Measurements from ENCODE around the gene ACP3.
"Not testable (repeated sequence)": the region's sequence is repeated elsewhere in the genome, so short reads cannot be mapped to it uniquely, and the experiment has no call there.

Gene ACP3, protein sequence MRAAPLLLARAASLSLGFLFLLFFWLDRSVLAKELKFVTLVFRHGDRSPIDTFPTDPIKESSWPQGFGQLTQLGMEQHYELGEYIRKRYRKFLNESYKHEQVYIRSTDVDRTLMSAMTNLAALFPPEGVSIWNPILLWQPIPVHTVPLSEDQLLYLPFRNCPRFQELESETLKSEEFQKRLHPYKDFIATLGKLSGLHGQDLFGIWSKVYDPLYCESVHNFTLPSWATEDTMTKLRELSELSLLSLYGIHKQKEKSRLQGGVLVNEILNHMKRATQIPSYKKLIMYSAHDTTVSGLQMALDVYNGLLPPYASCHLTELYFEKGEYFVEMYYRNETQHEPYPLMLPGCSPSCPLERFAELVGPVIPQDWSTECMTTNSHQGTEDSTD

GRCh38 chr3:132317229-132317948, at the start of gene ACP3:
Gene ACP3, plus strand, starts transcription at chr3:132317407. Its CDS starts 50 bp downstream, at chr3:132317457.
- DNase-seq: no peak

- no peak for DNase-seq
Measured at GRCh38 chr3:132268956-132269355, 48.3 kb upstream of the ACP3 start.

DNA sequence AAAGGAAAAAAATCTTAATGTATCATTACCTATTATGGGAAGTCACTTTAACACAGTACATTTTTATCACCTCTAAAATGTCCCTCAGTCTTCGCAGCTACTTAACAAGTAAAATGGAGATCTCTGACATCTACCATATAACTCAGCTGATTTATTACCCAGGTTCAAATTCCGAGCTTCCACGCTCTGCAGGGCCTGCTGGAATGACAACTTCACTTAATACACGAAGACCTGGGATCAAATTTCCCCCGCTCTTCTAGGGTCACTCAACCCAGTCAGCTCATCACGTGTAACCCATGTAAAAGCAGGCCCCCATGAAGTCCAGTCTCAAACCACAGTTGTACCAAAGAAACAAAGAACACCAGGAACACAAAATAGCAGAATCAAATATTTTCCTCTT, 44.2 kb upstream of the ACP3 start:
- DNase-seq: no peak

GRCh38 chr3:132276228-132276906, 40.8 kb upstream of the ACP3 start:
- DNase-seq: no peak

DNA sequence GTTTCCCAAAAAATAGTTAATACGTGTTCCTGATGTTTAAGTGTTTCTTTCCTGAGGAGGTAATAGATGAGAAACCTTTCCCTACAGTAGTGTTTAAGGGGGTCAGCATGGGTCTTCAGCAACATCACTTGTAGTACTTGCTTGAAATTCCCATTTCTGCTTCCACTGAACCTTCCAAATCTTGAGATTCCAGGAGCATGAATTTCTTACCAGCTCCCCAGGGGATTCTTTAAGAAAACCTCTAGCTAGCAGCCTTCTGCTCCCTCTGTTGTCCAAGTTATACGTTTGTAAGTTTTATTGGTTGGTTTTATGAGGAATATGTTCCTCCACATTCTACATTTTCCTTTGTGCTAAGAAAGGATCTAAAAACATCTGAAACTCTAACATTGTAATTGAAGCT, 38.2 kb upstream of the ACP3 start:
- DNase-seq: no peak

DNA sequence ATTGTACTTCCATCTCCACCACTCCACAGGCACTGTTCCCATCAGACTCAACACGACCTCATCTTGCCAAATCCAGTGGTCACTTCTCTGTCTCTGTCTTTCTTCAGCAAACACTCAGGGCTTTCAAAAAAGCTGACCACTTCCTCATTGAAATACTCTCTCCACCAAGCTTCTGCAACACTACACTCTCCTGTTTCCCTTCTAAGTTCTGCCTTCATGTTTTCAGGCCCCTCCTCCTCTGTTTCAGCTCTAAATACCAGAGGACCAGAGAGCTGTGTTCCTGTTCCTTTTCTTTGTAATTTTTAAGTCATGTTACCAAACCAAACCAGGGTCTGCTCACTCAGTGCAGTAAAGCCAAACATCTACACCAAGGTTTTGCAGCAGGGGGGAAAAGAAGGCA, 33.8 kb upstream of the ACP3 start:
- no peak for DNase-seq

- DNase-seq: no peak
Measured at GRCh38 chr3:132283916-132284405, 33.2 kb upstream of the ACP3 start.

DNA sequence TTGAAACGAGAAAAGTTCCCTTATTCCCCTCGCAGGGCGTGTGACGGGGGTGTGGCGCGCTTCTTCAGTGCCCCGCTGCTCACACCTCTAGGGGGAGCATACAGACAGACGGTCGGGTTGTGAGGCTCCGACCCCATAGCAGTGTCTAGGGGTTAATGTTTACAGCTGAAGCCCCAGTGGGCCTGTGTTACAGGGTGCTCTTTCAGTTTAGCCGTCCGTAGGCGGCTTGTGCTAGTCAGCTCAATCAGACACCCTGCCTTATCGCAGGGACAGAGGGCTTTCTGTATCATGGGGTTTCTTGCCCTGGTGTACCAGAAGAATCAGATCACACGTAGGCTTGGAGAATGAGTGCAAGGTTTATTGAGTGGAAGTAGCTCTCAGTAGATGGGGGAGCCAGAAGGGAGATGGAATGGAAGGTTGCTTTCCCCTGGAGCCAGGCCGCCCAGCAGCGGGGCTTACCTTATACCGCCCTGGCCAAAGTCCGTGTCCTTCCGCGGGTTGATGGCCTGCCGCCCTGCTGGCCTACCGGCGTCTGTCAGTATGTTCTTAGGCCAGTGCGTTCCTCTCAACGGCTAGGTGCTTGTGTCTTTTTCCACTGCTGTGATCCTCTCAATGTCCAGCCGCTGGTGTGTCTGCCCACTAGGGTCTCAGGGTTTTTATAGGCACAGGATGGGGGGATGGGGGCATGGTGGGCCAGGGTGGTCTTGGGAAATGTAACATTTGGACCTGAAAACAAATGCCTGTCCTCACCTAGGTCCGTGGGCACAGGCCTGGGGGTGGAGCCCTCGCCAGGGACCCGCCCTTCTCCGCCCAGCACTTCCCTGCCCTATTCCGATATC, 32.2 kb upstream of the ACP3 start:
- no peak for DNase-seq

- DNase-seq: no peak
Measured at GRCh38 chr3:132285620-132285945, 31.6 kb upstream of the ACP3 start.

DNA sequence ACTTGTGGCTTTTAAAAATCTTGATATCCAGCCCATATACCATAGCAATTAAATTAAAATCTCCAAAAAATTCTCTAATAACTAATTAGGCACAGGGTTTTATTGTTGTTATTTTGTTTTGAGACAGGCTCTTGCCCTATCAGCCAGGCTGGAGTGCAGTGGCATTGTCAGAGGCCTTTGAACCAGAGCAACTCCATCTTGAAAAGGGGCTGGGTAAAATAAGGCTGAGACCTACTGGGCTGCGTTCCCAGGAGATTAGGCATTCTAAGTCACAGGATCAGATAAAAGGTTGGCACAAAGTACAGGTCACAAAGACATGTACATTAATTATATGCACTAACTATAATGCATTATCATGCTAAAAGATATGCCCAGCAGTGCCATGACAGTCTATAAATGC, 31.2 kb upstream of the ACP3 start:
- DNase-seq: no peak

DNA sequence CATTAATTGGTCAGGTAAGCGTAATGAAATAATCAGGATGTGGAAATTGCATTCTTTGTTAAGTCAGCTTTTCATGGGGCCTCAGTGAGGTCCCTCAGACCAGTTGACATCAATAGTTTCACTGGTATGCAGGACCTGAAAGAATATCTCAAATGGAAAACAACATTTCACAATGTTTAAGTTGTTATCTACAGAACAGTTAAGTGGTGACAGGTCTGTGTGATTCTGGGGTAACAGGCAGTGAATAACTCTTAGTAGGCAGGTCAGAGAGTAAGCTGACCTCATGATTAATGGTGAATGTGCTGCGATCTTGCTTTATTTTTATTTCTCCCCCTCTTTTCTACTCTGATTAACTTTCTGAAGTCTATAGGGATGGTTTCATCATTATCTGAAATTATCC, 28.9 kb upstream of the ACP3 start:
- DNase-seq: no peak

DNA sequence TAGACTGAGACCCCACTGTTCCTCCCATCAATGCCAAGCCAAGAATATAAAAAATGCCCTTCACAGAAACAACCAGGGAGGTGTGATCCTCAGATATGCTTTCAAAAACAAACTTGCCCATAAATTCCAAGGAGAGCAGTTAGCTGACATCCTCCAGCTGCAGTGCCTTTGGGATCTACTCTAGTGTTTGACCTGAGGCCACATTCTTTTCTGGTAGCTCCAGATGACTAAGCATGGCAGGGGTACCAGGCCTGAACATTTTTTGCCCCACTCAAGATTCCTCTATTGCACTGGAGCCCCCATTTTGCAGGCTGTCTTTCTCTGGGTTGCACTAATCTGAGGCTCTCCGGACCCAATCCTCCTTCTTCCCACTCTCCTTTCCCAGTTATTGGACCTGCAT, 27.9 kb upstream of the ACP3 start:
- DNase-seq: no peak

DNA sequence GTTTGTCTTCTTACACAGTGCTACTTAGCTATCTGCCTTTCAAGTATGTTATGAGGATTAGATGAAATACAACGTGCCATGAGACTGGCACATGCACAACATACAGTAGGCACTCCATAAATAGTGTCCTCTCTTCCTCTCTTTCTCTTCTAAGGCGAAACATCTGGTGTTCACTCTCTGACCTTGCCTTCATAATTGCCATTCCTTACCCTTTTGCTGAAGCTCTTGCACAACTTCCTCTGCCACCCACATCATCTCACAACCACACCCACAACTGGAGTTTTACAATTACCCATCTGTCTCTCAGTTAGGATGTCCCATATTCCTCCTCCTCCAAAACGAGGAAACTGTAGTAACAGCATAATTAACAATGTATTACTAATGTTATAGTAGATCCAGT, 26.4 kb upstream of the ACP3 start:
- no peak for DNase-seq

DNA sequence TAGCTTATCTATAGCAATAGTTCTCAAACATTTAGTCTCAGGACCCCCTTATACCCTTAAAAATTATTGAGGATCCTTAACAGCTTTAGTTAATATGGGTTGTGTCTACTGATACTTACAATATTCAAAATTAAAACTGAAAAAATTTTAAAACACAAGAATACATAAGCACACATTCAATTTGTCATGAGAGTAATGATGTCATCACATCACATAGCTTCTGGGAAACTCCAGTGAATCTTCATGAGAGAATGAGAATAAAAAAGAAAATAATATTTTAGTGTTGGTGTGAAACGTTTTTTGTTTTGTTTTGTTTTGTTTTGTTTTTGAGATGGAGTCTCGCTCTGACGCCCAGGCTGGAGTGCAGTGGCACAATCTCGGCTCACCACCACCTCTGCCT, 25.2 kb upstream of the ACP3 start:
- no peak for DNase-seq

- DNase-seq: no peak
Measured at GRCh38 chr3:132293251-132293650, 24.0 kb upstream of the ACP3 start.

- no peak for DNase-seq
Measured at GRCh38 chr3:132294906-132295305, 22.3 kb upstream of the ACP3 start.

DNA sequence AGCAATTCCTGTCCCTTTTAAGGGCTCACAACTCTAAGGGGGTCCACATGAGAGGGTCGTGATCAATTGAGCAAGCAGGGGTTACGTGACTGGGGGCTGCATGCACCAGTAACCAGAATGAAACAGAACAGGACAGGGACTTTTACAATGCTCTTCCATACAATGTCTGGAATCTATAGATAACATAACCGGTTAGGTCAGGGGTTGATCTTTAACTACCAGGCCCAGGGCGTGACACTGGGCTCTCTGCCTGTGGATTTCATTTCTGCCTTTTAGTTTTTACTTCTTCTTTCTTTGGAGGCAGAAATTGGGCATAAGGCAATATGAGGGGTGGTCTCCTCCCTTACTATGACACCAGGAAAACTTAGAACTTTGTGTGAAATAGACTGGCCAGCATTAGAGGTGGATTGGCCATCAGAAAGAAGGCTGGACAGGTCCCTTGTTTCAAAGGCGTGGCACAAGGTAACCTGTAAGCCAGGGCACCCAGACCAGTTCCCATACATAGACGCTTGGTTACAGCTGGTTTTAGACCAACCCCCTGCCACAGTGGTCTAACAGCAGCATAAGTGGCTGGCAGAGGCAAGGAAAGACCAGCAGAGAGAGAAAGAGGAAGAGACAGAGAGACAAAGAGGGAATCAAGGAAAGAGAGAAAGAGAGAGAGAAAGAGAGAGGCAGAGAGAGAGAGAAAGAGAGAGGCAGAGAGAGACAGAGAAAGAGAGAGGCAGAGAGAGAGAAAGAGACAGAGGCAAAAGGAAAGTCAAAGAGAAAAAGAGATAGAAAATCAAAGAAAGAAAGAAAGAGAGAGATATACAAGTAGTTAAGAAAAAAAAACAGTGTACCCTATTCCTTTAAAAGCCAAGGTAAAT, 13.6 kb upstream of the ACP3 start:
- not testable (repeated sequence) for DNase-seq

- not testable (repeated sequence) for DNase-seq
Measured at GRCh38 chr3:132304351-132304750, 12.9 kb upstream of the ACP3 start.

GRCh38 chr3:132310057-132310456, 7.2 kb upstream of the ACP3 start:
- DNase-seq: not testable (repeated sequence)

GRCh38 chr3:132311316-132311715, 5.9 kb upstream of the ACP3 start:
- DNase-seq: no peak

GRCh38 chr3:132311841-132312240, 5.4 kb upstream of the ACP3 start:
- DNase-seq: no peak

DNA sequence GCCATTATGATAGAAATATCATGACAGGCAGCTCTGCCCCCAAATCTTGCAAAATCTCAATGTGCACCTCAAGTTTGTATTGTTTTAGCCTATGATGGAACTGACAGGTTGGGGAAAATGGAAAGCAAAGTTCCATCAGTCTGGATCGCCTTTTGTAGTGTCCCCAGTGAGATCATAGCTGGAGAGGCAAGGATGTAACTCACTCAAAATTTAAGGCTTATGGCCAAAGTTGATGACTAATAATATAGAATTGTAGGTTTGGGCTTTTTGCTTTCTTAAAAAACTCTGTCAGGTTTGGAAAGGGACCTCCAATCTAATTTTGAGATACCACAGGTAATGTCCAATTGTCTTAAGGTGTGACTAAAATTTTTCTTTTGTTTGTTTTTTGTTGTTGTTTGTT, 1.4 kb upstream of the ACP3 start:
- DNase-seq: no peak
